Measurements from ENCODE around the gene SPAG7.

GRCh38 chr17:4919511-4920047 lies 48.0 kb downstream of the SPAG7 start:
- TF ChIP-seq YY1 (IDR thresholded peaks at IDR 0.05; ENCODE audit: low read depth, low read length) (no peak), POU5F1 (IDR thresholded peaks at IDR 0.05; ENCODE audit: low read depth, low read length) (no peak)
